CD4-positive, alpha-beta T cell treated with Interleukin-2 at 100 ng/mL for 4 hours (primary cell): ENCODE results near the gene ZNF33A.
A peak's percentile ranks its signal among the peaks of the same experiment; 100 is the strongest.
"Not testable (repeated sequence)": the region's sequence is repeated elsewhere in the genome, so short reads cannot be mapped to it uniquely, and the experiment has no call there.

ENCODE experiments used
- DNase-seq: peaks from one replicate; pipeline ENCODE4 v3.0.0-alpha.2; 2020; ENCODE audit warnings: low spot score

The ZNF33A gene

DNA sequence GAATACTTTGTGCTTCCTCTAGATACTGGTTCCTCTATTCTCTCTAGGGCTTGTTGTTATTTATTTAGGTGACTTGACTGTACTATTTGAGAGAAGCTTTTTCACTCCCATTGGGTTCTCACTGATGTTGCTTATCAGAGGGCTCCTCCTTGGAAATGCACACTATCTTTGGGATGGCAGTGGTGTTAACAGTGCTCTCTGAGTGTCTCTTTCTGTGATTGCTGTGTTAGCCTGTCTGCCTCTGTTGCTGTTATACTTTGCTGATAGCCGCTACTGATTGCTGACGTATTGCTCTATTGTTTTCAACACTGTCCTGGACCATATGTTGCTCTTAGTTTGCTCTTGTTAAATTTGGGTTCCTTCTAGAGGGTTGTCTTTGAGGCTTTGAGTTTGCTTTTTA, 34.7 kb downstream of the ZNF33A start:
- DNase-seq = no peak

DNA sequence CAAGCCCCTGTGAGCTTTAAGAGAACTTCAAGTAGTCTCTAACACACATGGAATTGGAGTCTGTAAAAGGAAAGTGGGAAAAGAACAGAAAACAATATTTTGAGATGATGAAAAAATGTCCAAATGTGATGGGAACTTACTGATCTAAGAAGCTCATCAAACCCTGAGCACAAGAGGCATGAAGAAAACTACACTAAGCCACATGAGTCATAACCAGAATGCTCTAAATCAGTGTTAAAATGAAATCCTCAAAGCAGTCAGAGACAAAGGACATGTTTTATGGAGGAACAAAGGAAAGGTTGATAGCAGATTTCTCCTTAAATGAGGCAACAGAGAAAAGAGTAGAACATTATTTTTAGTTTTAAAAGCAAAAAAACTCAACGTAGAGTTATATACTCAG, 37.2 kb downstream of the ZNF33A start:
- DNase-seq = no peak

DNA sequence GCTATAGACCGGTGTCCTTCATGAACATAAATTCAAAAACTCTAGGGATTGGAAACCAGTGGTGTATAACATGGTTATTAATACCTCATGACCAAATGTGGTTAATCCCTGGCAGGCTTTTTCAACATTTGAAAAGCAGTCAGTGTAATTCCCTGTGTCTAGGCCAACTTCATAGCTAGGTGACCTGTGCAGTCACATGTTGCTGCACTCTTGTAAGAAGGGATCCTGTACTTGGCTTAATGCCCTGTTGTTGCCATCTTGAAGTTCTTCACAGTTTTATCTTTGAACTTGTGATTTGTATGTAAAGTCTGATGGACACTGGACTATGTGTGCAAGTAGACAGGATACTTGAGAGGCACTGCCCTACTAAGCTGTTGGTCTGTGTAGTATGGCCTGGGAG, 39.7 kb downstream of the ZNF33A start:
- no peak for DNase-seq

DNA sequence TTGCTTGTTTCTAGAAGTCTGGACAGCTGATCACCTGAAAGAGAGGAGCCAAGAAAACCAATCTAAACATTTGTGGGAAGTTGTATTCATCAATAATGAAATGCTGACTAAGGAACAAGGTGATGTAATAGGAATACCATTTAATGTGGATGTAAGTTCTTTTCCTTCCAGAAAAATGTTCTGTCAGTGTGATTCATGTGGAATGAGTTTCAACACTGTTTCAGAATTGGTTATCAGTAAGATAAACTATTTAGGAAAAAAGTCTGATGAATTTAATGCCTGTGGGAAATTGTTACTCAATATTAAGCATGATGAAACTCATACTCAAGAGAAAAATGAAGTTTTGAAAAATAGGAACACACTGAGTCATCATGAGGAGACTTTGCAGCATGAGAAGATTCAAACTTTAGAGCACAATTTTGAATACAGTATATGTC, 43.9 kb downstream of the ZNF33A start:
- DNase-seq = no peak

DNA sequence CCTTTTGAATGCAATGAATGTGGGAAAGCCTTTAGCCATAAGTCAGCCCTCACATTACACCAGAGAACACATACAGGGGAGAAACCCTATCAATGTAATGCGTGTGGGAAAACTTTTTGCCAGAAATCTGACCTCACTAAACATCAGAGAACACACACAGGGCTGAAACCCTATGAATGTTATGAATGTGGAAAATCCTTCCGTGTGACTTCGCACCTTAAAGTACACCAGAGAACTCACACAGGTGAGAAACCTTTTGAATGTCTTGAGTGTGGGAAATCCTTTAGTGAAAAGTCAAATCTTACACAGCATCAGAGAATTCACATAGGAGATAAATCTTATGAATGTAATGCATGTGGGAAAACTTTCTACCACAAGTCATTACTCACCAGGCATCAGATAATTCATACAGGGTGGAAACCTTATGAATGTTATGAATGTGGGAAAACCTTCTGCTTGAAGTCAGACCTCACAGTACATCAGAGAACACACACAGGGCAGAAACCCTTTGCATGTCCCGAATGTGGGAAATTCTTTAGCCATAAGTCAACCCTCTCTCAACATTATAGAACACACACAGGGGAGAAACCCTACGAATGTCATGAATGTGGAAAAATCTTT, 44.9 kb downstream of the ZNF33A start:
- not testable (repeated sequence) for DNase-seq

DNA sequence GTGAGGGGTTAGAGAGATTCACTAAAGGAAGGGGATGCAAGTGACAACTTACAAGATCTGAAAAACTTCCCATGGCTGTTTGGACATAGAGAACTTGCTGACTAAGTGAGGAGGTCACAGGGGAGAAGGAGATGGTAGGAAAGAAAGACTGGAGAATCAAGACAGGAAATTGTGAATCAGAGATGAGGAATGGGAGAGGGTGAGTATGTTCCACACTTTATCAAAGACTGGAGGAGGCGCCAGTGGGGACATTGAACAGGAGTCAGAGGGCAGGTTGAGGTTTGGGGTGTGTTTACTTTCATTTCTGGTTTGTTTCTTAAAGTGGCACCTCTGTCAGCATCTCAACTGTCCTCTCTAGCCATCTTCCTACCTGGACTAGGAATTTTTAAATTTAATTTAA, 59.2 kb downstream of the ZNF33A start:
- DNase-seq = not testable (repeated sequence)

DNA sequence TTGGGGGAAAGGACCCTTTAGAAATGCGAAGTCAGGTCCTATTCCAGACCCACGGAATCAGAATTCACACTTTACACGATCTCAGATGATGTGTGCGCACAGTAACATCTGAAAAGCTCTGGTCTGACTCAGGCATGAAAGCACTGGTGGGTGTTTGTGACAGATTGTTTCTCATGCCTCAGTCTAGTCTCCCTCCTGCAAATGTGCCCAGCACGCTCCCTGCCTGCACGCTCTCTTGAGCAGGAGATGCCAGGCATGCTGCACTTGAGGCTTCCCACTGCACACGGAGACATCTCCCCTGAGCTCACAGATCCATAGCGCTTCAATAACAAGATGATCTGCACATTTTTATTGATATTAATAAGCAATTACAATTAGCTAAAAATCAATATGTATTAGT, 60.0 kb downstream of the ZNF33A start:
- DNase-seq = no peak

DNA sequence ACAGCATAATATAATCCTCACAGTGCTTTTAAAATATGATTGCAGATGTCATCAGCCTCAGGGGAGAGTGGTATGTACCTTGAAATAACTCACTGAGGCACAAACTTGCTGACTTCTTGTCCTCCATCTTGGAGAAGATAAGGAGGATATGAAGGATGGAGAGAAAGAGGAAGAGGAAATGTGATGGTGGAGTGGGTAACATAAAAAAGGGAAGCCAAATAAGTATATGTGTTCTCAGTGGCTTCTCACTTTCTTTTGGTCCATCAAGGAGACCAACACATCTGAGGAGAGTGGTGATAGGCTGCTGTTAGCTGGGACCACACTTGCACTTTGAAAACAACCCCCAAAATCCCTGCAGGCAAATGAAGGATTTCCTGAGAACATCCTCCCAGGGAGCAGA, 62.1 kb downstream of the ZNF33A start:
- DNase-seq = no peak

DNA sequence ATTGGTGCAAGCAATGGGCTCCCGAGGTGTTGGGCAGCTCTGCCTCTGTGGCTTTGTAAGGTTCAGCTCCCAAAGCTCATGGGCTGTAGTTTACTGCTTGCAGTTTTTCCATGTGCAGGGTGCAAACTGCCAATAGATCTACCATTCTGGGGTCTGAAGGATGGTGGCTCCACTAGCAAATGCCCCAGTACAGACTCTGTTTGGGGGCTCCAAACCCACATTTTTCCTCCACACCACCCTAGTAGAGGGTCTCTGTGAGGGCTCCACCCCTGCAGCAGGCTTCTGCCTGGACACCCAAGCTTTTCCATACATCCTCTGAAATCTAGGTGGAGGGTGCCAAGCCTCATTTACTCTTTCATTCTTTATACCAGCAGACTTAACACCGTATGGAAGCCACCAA, 66.2 kb downstream of the ZNF33A start:
- DNase-seq = no peak

DNA sequence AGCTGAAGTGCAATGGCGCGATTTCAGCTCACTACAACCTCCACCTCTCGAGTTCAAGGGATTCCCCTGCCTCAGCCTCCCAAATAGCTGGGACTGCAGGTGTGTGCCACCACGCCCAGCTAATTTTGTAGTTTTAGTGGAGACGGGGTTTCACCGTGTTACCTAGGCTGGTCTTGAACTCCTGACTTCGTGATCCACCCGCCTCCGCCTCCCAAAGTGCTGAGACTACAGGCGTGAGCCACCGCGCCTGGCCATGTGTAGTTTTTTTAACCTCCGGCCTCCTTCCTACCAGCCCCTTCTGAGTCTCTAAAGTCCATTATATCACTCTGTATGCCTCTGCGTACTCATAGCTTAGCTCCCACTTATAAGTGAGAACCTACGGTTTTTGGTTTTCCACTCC, 82.8 kb downstream of the ZNF33A start:
- not testable (repeated sequence) for DNase-seq

DNA sequence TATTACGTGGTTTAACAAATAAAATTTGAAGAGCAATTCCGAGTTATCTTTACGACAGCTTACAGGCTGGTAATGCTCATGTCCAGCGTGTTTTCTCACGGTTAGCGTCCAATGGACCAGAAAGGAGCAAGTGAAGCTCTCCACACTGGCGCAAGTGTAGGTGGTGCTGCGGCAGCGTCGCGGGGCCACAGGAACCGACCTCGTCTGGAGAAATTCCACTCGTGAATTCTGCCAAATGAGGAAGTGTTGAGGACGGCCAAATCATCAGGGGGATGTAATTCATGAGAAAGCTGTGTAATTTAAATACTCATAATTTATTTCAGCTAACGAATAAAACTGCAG, 83.3 kb downstream of the ZNF33A start:
- DNase-seq = no peak

DNA sequence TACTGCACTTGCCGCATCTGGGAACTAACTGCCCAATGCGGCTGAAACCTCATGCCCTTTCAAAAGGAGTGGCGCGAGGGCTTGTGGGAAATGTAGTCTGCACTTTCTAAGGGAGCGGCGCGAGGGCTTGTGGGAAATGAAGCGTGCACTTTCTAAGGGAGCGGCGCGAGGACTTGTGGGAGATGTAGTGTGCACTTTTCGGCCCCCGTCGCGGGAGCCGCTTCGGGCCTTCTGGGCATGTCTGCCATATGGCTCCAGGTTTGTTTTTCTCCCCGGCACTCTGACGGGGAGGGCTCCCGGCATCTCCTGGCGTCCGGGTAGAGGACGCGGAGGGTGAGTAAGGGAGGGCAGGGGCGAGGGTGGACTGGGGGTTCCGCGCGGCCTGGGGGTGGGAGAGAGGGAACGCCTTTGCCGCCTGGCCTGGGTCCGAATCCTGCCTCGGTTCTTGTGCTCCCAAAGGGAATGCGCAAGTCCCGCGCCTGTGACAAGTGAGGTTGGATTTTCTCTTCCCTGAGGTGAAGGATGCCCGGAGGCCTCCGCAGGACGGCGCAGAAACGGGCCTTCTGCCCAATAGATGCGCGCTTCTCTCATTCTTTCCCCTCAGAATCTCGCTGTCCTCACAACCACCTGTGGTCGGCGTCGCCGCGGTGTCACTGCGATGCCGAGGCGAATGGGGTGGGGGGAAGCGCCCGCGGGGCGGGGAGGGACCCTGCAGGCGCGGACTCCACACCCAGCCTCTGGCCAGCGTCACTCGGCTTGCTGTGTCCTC, 83.9 kb downstream of the ZNF33A start, which contains the start of gene ZNF37A:
Gene ZNF37A, plus strand, starts transcription at position 180 of the 769 bp plus-strand sequence. CDS start 2,281 bp downstream, outside the sequence.
- peak; percentile 92 for DNase-seq

DNA sequence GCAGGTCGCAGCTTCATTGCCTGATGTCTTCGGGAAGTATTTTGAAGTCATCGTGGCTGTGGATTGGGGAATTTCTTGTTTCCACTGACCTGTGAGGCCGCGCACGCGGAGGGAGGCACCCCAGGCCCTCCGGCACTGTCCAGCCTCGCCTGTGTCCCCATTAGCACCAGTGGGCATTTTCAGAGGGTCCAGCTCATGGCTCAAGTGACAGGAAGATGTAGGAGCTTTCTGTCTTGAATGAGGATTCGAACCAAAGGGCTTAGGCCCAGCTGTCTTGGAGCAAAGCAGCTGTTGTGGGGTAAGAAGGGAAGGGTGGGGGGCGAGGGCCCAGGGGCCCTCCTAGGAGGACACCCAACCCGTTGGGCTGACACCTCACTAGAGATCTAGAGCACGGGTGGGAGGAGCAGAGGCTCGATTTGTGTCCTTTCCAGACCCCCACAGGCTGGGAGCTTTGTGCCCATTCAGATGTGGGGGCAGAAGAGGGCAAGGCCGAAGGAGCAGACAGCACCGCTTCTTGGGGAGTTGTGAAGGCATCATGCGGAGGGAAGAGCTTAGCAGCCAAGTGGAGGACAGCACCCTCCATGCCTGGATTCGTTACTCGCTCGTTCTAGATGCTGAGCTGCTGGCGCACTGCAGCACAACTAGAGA, 84.6 kb downstream of the ZNF33A start:
- DNase-seq = no peak

DNA sequence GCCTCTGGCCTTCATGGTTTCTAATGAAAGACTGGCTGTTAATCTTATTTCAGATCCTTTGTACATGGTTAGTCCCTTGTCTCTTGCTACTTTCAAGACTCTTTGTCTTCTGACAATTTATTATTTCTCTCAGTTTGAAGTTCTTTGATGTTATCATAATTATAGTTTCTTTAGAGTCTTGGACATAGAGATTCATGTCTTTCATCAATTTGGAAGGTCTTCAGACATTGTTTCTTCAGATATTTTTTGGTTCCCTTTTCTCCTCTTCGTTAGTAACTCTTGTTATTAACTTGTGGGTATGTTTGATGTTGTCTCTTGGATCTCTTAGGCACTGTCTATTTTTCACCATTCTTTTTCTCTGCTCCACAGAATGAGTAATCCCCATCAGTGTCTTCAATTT, 92.4 kb downstream of the ZNF33A start:
- no peak for DNase-seq

DNA sequence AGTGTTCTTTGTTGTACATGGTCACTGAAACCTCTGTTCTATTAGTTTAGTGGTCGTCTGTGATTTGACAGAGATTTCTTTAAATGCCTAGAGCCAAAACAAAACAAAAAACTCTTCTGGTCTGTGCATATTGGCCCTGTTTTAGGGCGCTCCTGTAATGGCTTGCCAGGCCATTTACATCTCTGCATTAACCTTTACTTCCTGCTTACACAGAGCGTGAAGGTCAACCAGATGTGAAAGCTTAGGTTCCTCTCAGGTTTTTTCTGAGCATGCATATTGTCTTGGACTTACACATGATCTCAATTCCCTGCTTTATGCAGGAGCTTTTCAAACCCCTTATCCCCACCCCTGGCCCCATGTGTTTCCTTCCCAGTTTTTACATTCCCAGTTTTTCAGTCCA, 93.3 kb downstream of the ZNF33A start:
- no peak for DNase-seq

DNA sequence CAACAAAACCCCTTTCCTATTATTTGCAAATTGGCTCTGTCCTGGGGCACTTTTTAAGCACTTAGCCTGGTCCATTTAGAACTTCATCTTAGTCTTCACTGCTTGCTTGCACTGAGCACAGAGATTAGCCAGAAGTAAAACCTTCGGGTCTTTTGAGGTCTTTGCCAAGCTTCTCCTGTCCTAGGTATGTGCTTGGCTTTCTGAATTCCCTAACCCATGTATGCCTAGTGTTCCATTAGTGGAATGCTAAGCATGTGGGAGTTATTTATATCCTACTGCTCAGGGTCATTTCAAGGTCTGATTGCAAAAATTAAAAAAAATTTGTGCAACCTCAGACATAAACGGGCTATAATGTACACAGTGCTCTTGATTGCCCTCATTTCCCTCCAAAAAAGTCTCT, 101.7 kb downstream of the ZNF33A start:
- DNase-seq = no peak
